ENCODE data around the gene HGS. TPM values are rescaled to one million over a fixed set of nuclear protein-coding genes. Genes with fewer than 3 reads are reported as not detected.
A peak's percentile ranks its signal among the peaks of the same experiment; 100 is the strongest.

The HGS gene
- total and polyA plus RNA-seq, 7 donors: 38.6 to 158 (median 63.3) TPM

GRCh38 chr17:81713556-81714411 lies 30.0 kb downstream of the HGS start:
- DNase-seq (peak in 1 of 2 donors; percentile 18), ATAC-seq (no peak)
- H3K9me3 ChIP-seq: no peaks in the 10 kb centered on the region
- TF ChIP-seq CTCF (IDR thresholded peaks at IDR 0.05): no peak
- H3K27me3 ChIP-seq (ENCODE audit: insufficient read depth in 3 of 3, low read length in 2 of 3): no peaks in the 10 kb centered on the region
- H3K4me1 ChIP-seq: peaks cover 26% of the 10 kb centered on the region
- H3K27ac ChIP-seq: no peak overlapping the region
- H3K36me3 ChIP-seq (ENCODE audit: insufficient read depth in 1 of 2, low read depth in 1 of 2): no peaks in the 10 kb centered on the region
- intact Hi-C loops (cut with DNase I): no loop called here
- peak overlapping the region; percentile 73 for H3K4me3 ChIP-seq
- 71 to 73% (median 73%) methylated on average over 34 to 36 of the region's 36 CpGs for WGBS, 3 donors

GRCh38 chr17:81714412-81715106 lies 30.7 kb downstream of the HGS start:
- WGBS, 3 donors: 93 to 94% (median 94%) methylated on average over 39 of the region's 39 CpGs
- Histone ChIP-seq H3K9me3 (no peaks in the 10 kb centered on the region), H3K4me3 (no peak overlapping the region), H3K27me3 (ENCODE audit: insufficient read depth in 3 of 3, low read length in 2 of 3) (no peaks in the 10 kb centered on the region), H3K27ac (no peak overlapping the region), H3K4me1 (peaks cover 26% of the 10 kb centered on the region), H3K36me3 (ENCODE audit: insufficient read depth in 1 of 2, low read depth in 1 of 2) (no peaks in the 10 kb centered on the region)
- ATAC-seq: no peak
- TF ChIP-seq CTCF (IDR thresholded peaks at IDR 0.05): no peak
- peak in 1 of 2 donors; percentile 38 for DNase-seq
- intact Hi-C loops (cut with DNase I): no loop called here

- Histone ChIP-seq H3K27me3 (ENCODE audit: insufficient read depth in 3 of 3, low read length in 2 of 3) (no peaks in the 10 kb centered on the region), H3K4me3 (no peak overlapping the region), H3K27ac (no peak overlapping the region), H3K4me1 (peaks cover 24% of the 10 kb centered on the region), H3K9me3 (no peaks in the 10 kb centered on the region), H3K36me3 (ENCODE audit: insufficient read depth in 1 of 2, low read depth in 1 of 2) (no peaks in the 10 kb centered on the region)
- DNase-seq: peak in 1 of 2 donors; percentile 39
- no peak for TF ChIP-seq CTCF (IDR thresholded peaks at IDR 0.05)
- intact Hi-C loops (cut with DNase I): no loop called here
- WGBS, 3 donors: 87 to 91% (median 89%) methylated on average over 30 to 32 of the region's 32 CpGs
- no peak for ATAC-seq
Observed at GRCh38 chr17:81715107-81715871, 31.5 kb downstream of the HGS start.

GRCh38 chr17:81715872-81716673 lies 32.3 kb downstream of the HGS start:
- no peaks in the 10 kb centered on the region for H3K9me3 ChIP-seq
- ATAC-seq (no peak), DNase-seq (peak in 1 of 2 donors; percentile 44)
- no peak overlapping the region for H3K4me3 ChIP-seq
- TF ChIP-seq CTCF (IDR thresholded peaks at IDR 0.05): no peak
- no peaks in the 10 kb centered on the region for H3K27me3 ChIP-seq (ENCODE audit: insufficient read depth in 3 of 3, low read length in 2 of 3)
- intact Hi-C loops (cut with DNase I): no loop called here
- H3K27ac ChIP-seq: no peak overlapping the region
- H3K4me1 ChIP-seq: peaks cover 16% of the 10 kb centered on the region
- no peaks in the 10 kb centered on the region for H3K36me3 ChIP-seq (ENCODE audit: insufficient read depth in 1 of 2, low read depth in 1 of 2)
- 89 to 91% (median 90%) methylated on average over 43 of the region's 43 CpGs for WGBS, 3 donors

Measured in psoas muscle (tissue), 8 donors.